Uterus (tissue), 2 donors: ENCODE data around the gene PDE6B.

ENCODE experiments used
- CTCF ChIP-seq, 4 experiments: fragments of 200-600 bp in 2 of 4; fragments of 450-650 bp in 2 of 4; sonication (generic) in 2 of 4; IDR thresholded peaks; one replicate each; pipeline ENCODE4 v1.5.1; 2016 to 2019; ENCODE audit warnings: antibody characterized with exemption in 4 of 4, mild to moderate bottlenecking in 2 of 4, moderate library complexity in 1 of 4
- POLR2A ChIP-seq, 2 donors: fragments of 450-650 bp; IDR thresholded peaks; one replicate each; pipeline ENCODE4 v1.6.1; 2016; ENCODE audit warnings: antibody characterized with exemption in 2 of 2, mild to moderate bottlenecking in 1 of 2, moderate library complexity in 1 of 2

- no peak for TF ChIP-seq CTCF (IDR thresholded peaks at IDR 0.05)
- no peak for TF ChIP-seq POLR2A (IDR thresholded peaks at IDR 0.05)
These were observed 67.6 kb downstream of the PDE6B start for GRCh38 chr4:692771-693554.
